Measurements from ENCODE around the gene TSHZ3. TPM values are rescaled to one million over a fixed set of nuclear protein-coding genes. Genes with fewer than 3 reads are reported as not detected.

The TSHZ3 gene
- total RNA-seq, 4 donors from 2014 or later: 0.19 to 5.3 (median 1.9) TPM

- Histone ChIP-seq H3K4me3 (no peak overlapping the region), H3K27ac (no peak overlapping the region), H3K27me3 (no peaks in the 10 kb centered on the region), H3K4me1 (no peaks in the 10 kb centered on the region), H3K9me3 (no peaks in the 10 kb centered on the region), H3K36me3 (no peaks in the 10 kb centered on the region)
- no peak for DNase-seq
- 38 to 43% methylated on average over 4 of the region's 4 CpGs for WGBS, 2 donors
- TF ChIP-seq CTCF (IDR thresholded peaks at IDR 0.05) (no peak), POLR2A (IDR thresholded peaks at IDR 0.05) (no peak)
- intact Hi-C loops (cut with DNase I): no loop called here
Observed at GRCh38 chr19:31235806-31236205, 113.4 kb downstream of the TSHZ3 start.

- H3K4me1 ChIP-seq: no peaks in the 10 kb centered on the region
- H3K4me3 ChIP-seq: no peak overlapping the region
- TF ChIP-seq POLR2A (IDR thresholded peaks at IDR 0.05): no peak
- TF ChIP-seq CTCF (IDR thresholded peaks at IDR 0.05): no peak
- no peaks in the 10 kb centered on the region for H3K9me3 ChIP-seq
- DNase-seq: no peak
- H3K36me3 ChIP-seq: no peaks in the 10 kb centered on the region
- 53 to 71% methylated on average over 4 of the region's 4 CpGs for WGBS, 2 donors
- H3K27me3 ChIP-seq: no peaks in the 10 kb centered on the region
- no peak overlapping the region for H3K27ac ChIP-seq
- intact Hi-C loops (cut with DNase I): no loop called here
Observed at GRCh38 chr19:31233295-31233800, 115.9 kb downstream of the TSHZ3 start.

GRCh38 chr19:31232871-31233270, 116.4 kb downstream of the TSHZ3 start:
- no peak for DNase-seq
- H3K9me3 ChIP-seq: no peaks in the 10 kb centered on the region
- H3K4me3 ChIP-seq: no peak overlapping the region
- intact Hi-C loops (cut with DNase I): no loop called here
- no peak overlapping the region for H3K27ac ChIP-seq
- H3K36me3 ChIP-seq: no peaks in the 10 kb centered on the region
- H3K27me3 ChIP-seq: no peaks in the 10 kb centered on the region
- no peaks in the 10 kb centered on the region for H3K4me1 ChIP-seq
- TF ChIP-seq POLR2A (IDR thresholded peaks at IDR 0.05) (no peak), CTCF (IDR thresholded peaks at IDR 0.05) (no peak)
- 68 to 71% methylated on average over 3 of the region's 3 CpGs for WGBS, 2 donors

- Histone ChIP-seq H3K27ac (no peak overlapping the region), H3K27me3 (no peaks in the 10 kb centered on the region), H3K4me3 (no peak overlapping the region), H3K4me1 (no peaks in the 10 kb centered on the region), H3K9me3 (no peaks in the 10 kb centered on the region), H3K36me3 (no peaks in the 10 kb centered on the region)
- TF ChIP-seq POLR2A (IDR thresholded peaks at IDR 0.05): no peak
- TF ChIP-seq CTCF (IDR thresholded peaks at IDR 0.05): no peak
- DNase-seq: no peak
- intact Hi-C loops (cut with DNase I): no loop called here
- 49 to 56% methylated on average over 5 of the region's 5 CpGs for WGBS, 2 donors
Observed at GRCh38 chr19:31232180-31232579, 117.1 kb downstream of the TSHZ3 start.

- WGBS, 2 donors: 84 to 90% methylated on average over 6 of the region's 6 CpGs
- Histone ChIP-seq H3K9me3 (no peaks in the 10 kb centered on the region), H3K27ac (no peak overlapping the region), H3K27me3 (no peaks in the 10 kb centered on the region), H3K4me1 (no peaks in the 10 kb centered on the region), H3K4me3 (no peak overlapping the region), H3K36me3 (no peaks in the 10 kb centered on the region)
- TF ChIP-seq POLR2A (IDR thresholded peaks at IDR 0.05): no peak
- no peak for TF ChIP-seq CTCF (IDR thresholded peaks at IDR 0.05)
- DNase-seq: no peak
- intact Hi-C loops (cut with DNase I): no loop called here
Observed at GRCh38 chr19:31231237-31231636, 118.0 kb downstream of the TSHZ3 start.

All from esophagus squamous epithelium (tissue), 5 donors.